PC-3 (cell line): Measurements from ENCODE around the gene CHML. TPM values are rescaled to one million over a fixed set of nuclear protein-coding genes. Genes with fewer than 3 reads are reported as not detected.
A peak's percentile ranks its signal among the peaks of the same experiment; 100 is the strongest.

ENCODE experiments used
- ATAC-seq: fragments of 200-7000 bp; cut with Tn5 transposase; 2 replicates; pipeline ENCODE4 v1.9.1; 2020; ENCODE audit warnings: mild to moderate bottlenecking, moderate library complexity
- BruUV-seq: library from RNA; stranded (reverse); fragments of 400-500 nt; replicated peaks from 2 replicates; lab custom pipeline; 2021; lab: Mats Ljungman, UMichigan
- CTCF ChIA-PET: fragments of 300-600 bp; sonication (Branson Sonifier 250); formaldehyde crosslinking; loops from one replicate; lab custom pipeline; 2022; ENCODE audit warnings: antibody characterized with exemption; lab: Charles Lee
- POLR2A ChIA-PET: fragments of 300-600 bp; sonication (Branson Sonifier 250); formaldehyde crosslinking; loops from one replicate; lab custom pipeline; 2022; ENCODE audit warnings: antibody characterized with exemption; ENCODE audit not compliant: unreplicated experiment; lab: Charles Lee
- DNase-seq: peaks from one replicate; pipeline ENCODE4 v3.0.0-alpha.2; 2015
- H2AFZ ChIP-seq: fragments of 300-600 bp; sonication (generic); 2 replicates; pipeline ENCODE4 v1.6.0; 2016; ENCODE audit warnings: antibody characterized with exemption, low read length
- H3F3A ChIP-seq: fragments of 300-600 bp; sonication (generic); one replicate; pipeline ENCODE4 v1.6.0; 2017; ENCODE audit warnings: antibody characterized with exemption, low read length, control low read depth, mild to moderate bottlenecking; ENCODE audit not compliant: unreplicated experiment
- H3K27ac ChIP-seq: fragments of 300-600 bp; sonication (generic); 2 replicates; pipeline ENCODE4 v1.5.1; 2016; ENCODE audit warnings: mild to moderate bottlenecking, low read length
- H3K27me3 ChIP-seq: fragments of 300-600 bp; sonication (generic); 2 replicates; pipeline ENCODE4 v1.6.1; 2016; ENCODE audit warnings: low read length, mixed read lengths
- H3K36me3 ChIP-seq: fragments of 300-600 bp; sonication (generic); 2 replicates; pipeline ENCODE4 v1.6.1; 2016; ENCODE audit warnings: low read depth, mixed run types, low read length, mixed read lengths
- H3K4me1 ChIP-seq: fragments of 300-600 bp; sonication (generic); 2 replicates; pipeline ENCODE4 v1.5.1; 2016; ENCODE audit warnings: low read length; ENCODE audit not compliant: insufficient read depth
- H3K4me2 ChIP-seq: fragments of 300-600 bp; sonication (generic); 2 replicates; pipeline ENCODE4 v1.6.0; 2016; ENCODE audit warnings: low read length
- H3K4me3 ChIP-seq: fragments of 300-600 bp; sonication (generic); 2 replicates; pipeline ENCODE4 v1.5.1; 2016; ENCODE audit warnings: mild to moderate bottlenecking, low read length, mixed read lengths
- H3K79me2 ChIP-seq: fragments of 300-600 bp; sonication (generic); 2 replicates; pipeline ENCODE4 v1.6.1; 2017; ENCODE audit warnings: low read length, mixed read lengths
- H3K9ac ChIP-seq: fragments of 300-600 bp; sonication (generic); 2 replicates; pipeline ENCODE4 v1.6.0; 2016; ENCODE audit warnings: mild to moderate bottlenecking, low read length
- H3K9me2 ChIP-seq: fragments of 300-600 bp; sonication (generic); replicated peaks from 2 replicates; pipeline ENCODE4 v1.6.1; 2016; ENCODE audit warnings: mixed run types, low read length, mixed read lengths
- H3K9me3 ChIP-seq: fragments of 300-600 bp; sonication (generic); 2 replicates; pipeline ENCODE4 v1.6.1; 2016; ENCODE audit warnings: low read length, mixed read lengths
- H4K20me1 ChIP-seq: fragments of 300-600 bp; sonication (generic); 2 replicates; pipeline ENCODE4 v1.6.1; 2016; ENCODE audit warnings: low read length, mixed read lengths
- CTCF ChIP-seq: fragments of 300-600 bp; sonication (generic); conservative IDR thresholded peaks from 2 replicates; pipeline ENCODE4 v1.5.1; 2017; ENCODE audit warnings: antibody characterized with exemption, low read depth, mild to moderate bottlenecking, low read length
- EZH2 ChIP-seq: fragments of 300-600 bp; sonication (generic); IDR thresholded peaks from one replicate; pipeline ENCODE4 v1.6.1; 2017; ENCODE audit warnings: antibody characterized with exemption, mild to moderate bottlenecking, low read length; ENCODE audit not compliant: unreplicated experiment
- EZH2phosphoT487 ChIP-seq: fragments of 300-600 bp; sonication (generic); IDR thresholded peaks from 2 replicates; pipeline ENCODE4 v1.6.1; 2018; ENCODE audit warnings: mild to moderate bottlenecking, antibody characterized with exemption, low read length, borderline replicate concordance
- intact Hi-C: fragments of 100-400 bp; cut with micrococcal nuclease; formaldehyde crosslinking; loops from 2 replicates; pipeline ENCODE4 v1.9.0; 2023
- total RNA-seq: library from RNA; depleted of rRNA; stranded (reverse); fragments of >200 nt; gene quantifications from 2 replicates; pipeline ENCODE4 v1.2.3, GENCODE V29; 2014

The CHML gene
- total RNA-seq, 1 experiment from 2014 or later: 68.6 TPM

- intact Hi-C loops: no loop called here
- ATAC-seq (no peak), DNase-seq (no peak)
- Histone ChIP-seq H3K4me3 (no peak overlapping the region), H3K4me2 (no peak overlapping the region), H3K36me3 (no peaks in the 10 kb centered on the region), H3K9me2 (no peaks in the 10 kb centered on the region), H3K4me1 (peaks cover 33% of the 10 kb centered on the region), H4K20me1 (peaks cover 16% of the 10 kb centered on the region), H2AFZ (no peak overlapping the region), H3K9me3 (no peaks in the 10 kb centered on the region), H3F3A (peaks cover 8% of the 10 kb centered on the region), H3K27me3 (no peaks in the 10 kb centered on the region), H3K9ac (no peak overlapping the region), H3K27ac (no peak overlapping the region), H3K79me2 (peaks cover 23% of the 10 kb centered on the region)
- TF ChIP-seq EZH2 (no peak), EZH2phosphoT487 (no peak), CTCF (no peak)
- BruUV-seq: no TSS peak
- POLR2A ChIA-PET: no interaction called here
- CTCF ChIA-PET: no interaction called here
These were observed 2.4 kb upstream of the CHML start for GRCh38 chr1:241642593-241642944.

- peak; percentile 27 for ATAC-seq
- POLR2A ChIA-PET: interaction anchor here (1.0 kb wide), 1 partner anchor 47 kb away, joined by 5 read pairs; no protein-coding TSS in a partner anchor
- Histone ChIP-seq H3K79me2 (peaks cover 29% of the 10 kb centered on the region), H4K20me1 (peaks cover 22% of the 10 kb centered on the region), H3K36me3 (no peaks in the 10 kb centered on the region), H3K27me3 (no peaks in the 10 kb centered on the region), H3K9me3 (no peaks in the 10 kb centered on the region), H3K4me1 (peaks cover 39% of the 10 kb centered on the region), H3K4me3 (no peak overlapping the region), H3K9ac (no peak overlapping the region), H3K4me2 (peak overlapping the region; percentile 72), H3F3A (peaks cover 8% of the 10 kb centered on the region), H3K27ac (peak overlapping the region; percentile 56), H2AFZ (0 out of 2 replicates have a peak overlapping the region, but pooled peaks have one; percentile 5), H3K9me2 (no peaks in the 10 kb centered on the region)
- TF ChIP-seq EZH2 (no peak), CTCF (no peak), EZH2phosphoT487 (no peak)
- CTCF ChIA-PET: no interaction called here
- BruUV-seq: TSS peak; percentile 49
- DNase-seq: peak; percentile 96
- intact Hi-C loops: loop anchor here (1.0 to 2.0 kb wide), 3 partner anchors 60 to 121 kb away; no protein-coding TSS in a partner anchor
These were observed 1.8 kb upstream of the CHML start for GRCh38 chr1:241641773-241642592.
